HT-29 (cell line): ENCODE measurements around the gene GTF3A. TPM values are rescaled to one million over a fixed set of nuclear protein-coding genes. Genes with fewer than 3 reads are reported as not detected.

ENCODE experiments used
- DNase-seq: peaks from one replicate; pipeline ENCODE4 v3.0.0-alpha.2; 2015; ENCODE audit warnings: low spot score
- total RNA-seq: library from RNA; depleted of rRNA; stranded (reverse); fragments of >200 nt; shearing (Covaris generic); gene quantifications from 2 replicates; pipeline ENCODE4 v1.2.3, GENCODE V29; 2014

The GTF3A gene
- total RNA-seq, 1 experiment from 2014 or later = 405 TPM

DNA sequence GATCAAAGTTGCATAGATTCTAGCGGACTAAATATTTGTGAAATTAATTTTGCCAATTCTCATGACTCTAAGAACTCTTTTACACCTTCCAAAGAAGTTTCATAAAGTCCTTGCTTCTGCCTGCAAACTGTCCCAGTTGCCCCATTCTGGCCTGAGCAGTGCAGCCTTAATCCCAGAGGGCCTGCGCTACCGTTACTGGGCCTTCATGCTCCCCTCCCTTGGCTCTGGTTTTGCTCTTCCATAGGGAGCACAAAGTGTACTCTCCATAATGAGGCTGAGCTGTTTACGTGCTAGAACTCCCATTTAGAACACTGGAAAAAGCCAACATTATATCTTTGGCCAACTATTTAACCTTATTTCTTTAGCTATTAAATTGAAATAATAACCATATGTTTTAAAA, 23.9 kb downstream of the GTF3A start:
- no peak for DNase-seq

DNA sequence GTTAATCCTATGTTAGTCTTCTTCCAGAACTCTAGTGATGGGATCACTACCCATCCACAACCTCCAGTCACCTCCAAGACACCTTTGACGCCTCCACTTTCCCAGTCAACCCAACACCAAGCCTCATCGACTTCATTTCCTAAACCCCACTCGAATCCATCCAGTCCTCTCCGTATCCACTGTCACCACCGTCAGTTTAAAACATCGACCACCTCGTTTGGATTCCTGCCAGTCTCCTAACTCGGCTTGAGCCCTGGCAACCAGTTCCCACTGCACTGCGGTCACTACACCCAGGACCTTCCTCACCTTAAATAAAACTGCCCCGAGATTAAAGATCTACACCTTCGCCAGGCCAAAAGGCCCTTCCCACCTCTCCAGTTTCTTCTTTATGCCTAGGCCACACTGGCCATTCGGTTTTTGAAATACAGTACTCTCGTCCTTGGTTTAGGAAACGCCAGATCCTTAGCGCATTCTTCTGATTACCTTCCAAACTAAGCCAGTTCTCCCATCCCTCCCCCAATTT, 24.7 kb downstream of the GTF3A start:
- DNase-seq = no peak

DNA sequence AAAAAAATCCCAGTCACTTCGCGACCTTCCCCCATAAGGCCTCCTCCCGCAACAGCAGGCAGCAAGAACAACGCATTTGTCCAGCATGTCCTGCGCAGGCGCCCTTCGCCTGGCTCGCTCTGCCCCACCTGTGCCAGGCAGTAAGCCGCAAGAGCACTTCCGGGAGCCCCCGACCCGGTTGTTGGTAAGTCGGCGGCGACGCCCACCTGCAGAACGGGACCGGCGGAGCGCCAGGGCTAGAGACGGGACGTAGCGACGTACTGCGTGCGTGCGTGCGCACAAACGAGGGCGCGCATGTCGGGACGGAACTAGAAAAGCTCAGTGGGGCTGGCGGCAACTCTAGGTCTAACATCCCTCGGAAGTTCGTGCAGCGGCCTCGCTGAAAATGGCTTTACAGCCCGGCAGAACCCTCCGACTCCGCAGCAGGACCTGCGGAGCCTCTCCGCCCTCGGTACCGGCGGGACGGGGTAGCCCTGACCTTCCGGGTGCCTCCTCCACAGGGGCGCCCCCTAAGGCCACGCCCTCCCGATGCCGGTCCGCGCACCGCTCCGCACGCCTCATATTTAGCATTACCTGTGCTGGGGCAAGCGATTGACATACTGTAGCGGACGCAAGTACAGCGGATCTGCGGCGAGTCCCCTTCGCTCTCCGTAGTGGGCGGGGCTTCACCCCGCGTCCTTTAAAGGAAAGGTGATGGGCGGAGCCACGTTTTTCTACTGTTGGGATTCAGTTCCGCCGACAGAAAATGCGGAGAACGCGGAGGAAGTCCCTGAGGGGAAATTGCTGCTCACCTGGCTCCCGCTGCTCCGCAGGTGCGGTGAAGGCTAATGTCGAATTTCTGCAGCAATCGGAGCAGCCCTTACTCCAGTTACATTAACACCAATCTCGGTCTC, 25.8 kb downstream of the GTF3A start, which contains the start of gene MTIF3:
Gene MTIF3 (minus strand): TSS at position 629 of the 893 bp plus-strand sequence. CDS start 10,116 bp downstream, outside the sequence.
- DNase-seq = peak; percentile 100

DNA sequence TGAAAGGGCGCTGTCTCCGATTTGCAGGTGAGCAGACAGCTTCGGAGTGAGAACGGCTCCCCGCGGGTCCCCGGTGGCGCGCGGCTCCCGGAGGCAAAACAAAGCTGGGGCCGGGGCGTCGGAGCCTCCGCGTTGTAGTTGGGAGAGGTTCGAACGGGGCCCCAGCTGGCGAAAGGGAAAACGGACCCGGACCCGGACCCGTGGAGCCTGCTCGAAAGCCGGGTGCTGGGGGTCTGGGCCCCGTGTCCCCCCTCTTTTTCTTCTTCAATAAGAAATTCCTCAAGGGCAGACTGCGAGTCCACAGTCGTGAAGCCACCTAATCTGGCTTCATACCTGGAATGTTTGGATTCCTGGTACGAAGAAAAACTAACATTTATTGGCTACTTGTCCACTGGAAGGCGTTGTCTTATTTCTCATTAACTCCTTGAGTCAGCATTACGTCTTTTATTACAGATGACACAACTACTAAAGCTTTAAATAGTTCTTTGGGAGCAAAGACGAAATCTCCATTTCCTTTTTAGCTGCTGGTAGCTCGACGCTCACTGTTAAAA, 26.6 kb downstream of the GTF3A start:
- DNase-seq = peak; percentile 84

DNA sequence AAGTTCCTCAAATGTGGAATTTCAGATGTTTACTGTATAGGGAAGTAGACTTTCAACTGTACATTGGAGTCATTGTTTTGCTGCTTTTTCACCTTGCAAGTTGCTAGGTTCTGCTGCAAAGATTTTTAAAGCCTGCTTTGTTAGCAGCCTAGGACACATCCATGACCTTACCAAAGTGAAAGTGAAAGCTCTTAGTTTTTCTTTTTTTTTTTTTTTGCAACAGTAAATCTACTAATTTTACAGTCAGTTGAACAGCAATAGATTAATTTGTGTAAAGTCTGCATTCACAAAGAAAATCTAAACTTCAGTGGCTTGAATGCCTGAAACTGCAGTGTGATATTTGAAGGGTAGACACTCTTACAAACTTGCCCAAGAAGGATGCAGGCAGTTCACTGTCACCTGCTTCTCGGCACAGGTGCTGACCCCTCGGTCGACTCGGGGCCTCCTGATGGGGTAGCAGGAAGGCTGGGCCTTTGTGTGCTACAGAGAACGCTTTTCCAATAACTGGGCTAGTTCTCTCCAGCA, 31.0 kb downstream of the GTF3A start:
- no peak for DNase-seq

DNA sequence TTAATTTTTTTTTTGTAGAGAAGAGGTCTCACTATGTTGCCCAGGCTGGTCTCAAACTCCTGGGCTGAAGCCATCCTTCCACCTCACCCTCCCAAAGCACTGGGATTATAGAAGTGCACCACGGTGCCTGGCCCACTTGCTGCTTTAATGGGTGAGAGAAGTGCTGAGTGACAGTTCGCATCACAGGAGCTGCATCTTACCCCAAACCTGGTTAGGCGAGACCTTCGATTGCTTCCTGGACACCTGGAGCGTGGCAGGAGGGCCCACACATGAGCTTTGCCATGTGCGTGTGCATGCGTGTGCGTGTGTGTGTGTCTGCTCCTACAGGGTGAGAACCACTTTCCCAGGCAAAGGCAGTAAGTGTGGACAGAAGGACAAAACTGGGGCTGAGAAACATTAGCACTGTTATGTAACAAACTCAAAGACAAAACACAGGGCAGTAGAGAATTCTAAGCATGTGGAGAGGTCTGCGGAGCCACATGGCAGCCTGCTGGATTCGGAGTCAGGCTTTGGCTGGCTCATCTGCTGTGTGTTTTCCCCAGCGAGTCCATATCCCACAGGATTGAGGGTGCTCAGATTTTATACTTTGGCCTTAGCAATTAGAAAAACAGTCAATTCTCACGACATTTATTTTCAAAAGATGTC, 37.6 kb downstream of the GTF3A start:
- DNase-seq = no peak

DNA sequence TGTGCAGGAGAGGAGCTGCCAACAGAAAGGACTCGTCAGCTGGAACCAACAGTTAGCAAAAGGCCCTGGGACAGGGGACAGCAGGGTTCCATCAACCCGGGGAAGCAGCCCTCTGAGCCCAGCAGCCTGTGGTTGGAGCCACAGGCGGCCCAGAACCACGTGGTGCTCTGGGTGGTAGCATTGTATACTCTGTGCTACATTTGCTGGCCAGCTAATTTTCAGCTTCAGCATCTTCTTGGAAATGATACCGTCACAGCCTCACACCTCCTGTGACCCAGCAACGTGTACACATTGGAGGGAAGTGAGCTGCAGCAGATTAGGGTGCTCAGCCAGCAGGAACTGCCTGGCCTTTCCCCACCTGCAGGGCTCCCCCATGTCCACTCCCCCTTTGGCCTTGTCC, 39.1 kb downstream of the GTF3A start:
- no peak for DNase-seq

DNA sequence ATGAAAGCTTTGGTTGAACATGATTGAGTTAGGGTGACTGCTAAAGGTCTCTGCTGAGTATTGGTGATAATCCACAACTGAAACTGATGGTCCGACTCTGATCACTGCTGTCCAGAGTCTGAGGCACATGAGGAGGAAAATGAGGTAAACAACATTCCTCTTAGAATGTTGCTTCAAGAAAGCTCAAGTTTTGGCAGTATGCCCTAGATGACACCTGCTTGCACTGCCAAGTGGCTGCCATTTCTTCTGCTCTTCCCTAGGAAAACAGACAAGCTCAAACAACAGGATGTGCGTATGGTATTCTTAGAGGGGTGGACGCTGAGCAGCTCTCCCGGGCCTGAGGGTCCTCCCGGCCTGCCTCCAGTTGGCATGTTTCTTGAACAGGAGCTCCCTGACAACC, 41.2 kb downstream of the GTF3A start:
- DNase-seq = no peak

DNA sequence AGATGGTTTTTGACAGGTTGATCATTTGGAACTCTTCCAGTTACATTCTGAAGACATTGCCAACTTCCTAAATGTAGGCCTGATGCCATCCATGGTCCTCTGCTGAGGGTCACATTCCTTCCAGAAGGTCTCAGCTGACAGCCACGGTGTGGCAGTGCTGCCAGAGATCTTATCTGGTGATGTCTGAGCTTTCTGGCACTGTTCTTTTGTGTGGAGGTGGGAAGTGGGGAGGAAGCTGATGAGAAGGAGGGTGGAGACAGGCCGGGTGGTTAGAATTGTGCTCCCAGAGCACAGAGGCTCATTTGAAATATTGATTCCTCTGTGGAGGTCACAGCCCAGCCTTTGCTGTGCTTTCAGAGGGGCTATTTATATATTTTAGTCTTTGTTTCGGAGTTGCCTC, 42.1 kb downstream of the GTF3A start:
- no peak for DNase-seq

DNA sequence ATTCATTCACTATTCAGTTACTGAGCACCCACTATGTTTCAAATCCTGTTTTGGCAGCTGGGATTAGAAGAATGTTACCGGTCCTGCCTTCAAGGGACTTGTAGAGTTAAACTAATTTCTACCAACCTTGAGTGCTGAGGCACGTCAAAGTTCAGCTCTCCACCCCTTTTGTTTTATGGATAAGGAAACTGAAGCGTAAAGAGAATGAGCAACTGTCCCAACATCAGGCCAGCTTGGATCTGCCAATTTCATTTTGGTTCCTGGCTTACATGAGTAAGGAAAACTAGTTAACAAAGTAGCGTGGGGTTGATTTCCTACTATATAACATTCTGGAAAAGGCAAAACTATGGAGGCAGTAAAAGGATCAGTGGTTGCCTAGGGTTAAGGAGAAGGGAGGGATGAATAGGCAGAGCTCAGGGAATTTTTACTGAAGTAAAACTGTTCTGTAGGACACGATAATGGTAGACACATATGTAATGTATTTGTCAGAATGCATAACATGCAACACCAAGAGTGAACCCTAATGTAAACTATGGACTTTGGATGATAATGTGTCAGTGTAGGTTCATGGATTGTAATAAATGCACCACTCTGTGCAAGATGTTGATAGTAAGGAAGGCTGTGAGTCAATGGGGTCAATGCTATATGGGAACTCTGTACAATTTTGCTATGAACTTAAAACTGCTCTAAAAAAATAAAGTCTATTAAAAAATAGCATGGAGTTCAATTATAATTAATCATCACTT, 45.8 kb downstream of the GTF3A start:
- no peak for DNase-seq

DNA sequence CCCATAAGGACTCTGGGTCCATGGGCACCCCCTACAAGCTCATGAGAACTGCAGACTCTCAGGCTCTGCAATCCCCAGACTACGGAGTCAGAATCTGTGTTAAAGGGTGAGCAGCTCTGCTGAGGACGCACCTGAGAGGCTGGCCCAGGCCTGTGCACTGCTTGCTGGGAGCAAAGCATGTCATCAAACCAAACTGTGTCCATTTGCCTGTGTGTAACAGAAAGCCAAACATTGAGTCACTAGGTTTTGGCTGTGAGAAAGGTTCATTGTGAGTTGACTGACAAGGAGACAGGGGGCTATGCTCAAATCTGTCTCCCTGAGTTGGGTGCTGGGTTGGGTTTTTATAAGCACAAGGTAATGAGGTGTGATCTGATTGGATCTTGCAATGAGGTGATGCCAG, 48.0 kb downstream of the GTF3A start:
- no peak for DNase-seq

DNA sequence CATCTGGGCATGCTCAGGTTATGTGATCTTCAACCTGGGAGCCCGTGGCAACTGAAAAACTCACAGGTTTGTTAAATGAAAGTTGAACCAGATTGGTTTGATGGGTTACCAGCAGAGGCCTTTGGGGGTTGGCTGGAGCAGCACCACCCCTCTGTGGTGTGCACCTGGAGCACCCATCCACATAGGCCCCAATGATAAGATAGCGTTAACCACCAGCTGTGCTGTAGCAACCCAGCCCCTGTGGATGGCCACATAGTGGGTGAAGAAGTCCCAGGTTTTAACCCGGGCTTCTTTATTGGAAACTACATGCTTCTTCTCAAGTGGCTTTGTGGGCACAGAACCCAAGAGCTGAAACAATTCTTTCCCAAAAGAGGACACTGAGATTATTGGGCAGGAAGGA, 48.5 kb downstream of the GTF3A start:
- no peak for DNase-seq

DNA sequence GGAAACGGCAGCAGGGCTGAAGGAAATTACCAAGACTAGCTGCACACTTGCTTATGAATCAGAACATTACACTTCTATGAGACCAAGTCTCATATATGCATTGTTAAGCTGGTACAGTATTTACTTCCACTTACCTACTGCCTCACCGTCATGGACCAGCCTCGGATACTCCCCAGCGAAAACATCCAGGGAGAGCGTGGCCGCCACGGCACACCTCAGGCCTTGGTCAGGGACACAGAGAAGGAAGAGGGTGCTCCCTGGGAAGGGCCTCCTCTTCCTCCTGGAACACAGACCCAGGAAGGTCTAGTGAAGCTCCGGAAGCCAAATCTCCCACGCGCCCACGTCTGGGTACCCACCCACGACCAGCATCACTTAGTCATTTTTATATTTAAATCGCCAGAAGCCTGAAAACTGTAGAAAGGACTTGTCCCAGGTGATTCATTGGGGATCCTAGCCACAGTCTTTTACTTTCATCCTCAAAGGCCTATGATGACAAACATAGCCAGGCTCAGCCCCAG, 50.4 kb downstream of the GTF3A start:
- DNase-seq = no peak

DNA sequence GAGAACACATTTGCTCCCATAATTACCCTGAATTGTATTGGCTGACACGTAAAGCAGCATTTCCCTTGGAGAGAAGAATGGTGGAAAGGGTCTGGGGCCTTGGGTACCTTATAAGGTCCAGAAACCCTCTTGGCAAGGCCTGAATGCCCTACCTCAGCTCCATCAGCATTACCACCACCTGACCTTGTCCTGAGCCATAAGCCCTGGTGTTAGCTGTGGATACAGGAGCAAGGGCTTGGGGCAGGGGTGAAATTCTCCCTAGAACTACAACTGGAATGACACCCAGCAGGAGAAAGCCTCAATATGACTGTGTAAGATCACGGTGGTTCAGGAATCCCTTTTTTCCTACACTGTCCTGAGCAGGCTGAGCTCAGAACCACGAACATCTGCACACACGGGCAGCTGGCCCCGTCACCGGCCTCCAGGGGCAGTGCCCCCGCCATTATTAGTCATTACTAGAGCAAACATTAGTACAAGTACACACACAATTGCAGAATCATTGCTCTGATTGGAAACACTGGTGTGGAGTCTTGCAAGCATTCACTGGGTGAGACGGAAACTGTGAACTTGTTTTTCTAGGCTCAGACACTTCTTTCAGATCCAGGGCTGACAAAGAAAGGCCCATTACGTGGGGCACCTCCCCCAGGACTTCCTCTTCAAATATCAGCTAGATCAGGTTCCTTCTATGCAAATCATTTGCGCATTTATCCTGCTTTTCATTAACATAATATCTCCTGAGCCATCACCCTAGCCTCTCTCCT, 52.7 kb downstream of the GTF3A start:
- peak; percentile 86 for DNase-seq

DNA sequence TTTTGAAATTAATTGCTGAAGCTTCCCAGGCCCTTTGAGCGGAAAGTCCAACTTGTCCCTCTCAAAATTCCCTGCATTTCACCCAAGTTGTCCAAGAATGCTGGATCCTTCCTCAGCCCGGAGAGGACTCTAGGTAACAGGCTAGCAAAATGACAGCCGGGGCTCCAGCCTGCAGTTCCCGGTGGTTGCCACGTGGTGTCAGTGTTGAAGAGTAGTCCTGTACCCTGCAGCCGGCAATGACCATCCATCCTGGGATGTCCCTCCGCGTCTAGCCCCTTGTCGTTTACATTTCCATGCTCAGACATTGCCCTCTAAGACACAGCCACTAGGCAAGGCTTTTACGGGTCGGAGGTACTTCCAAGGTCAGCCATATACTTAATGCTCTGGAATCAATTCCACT, 57.3 kb downstream of the GTF3A start:
- peak; percentile 85 for DNase-seq

DNA sequence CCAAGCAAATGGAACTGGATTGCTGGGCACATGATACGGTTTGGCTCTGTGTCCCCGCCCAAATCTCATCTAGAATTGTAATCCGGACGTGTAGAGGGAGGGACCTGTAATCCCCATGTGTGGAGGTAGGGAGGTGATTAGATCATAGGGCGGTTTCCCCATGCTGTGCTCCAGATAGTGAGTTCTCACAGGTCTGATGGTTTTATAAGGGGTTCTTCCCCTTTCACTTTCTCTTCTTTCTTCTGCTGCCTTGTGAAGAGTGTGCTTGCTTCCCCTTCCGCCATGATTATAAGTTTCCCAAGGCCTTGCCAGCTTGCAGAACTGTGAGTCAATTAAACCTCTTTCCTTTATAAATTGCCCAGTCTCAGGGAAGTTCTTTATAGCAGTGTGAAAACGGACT, 58.6 kb downstream of the GTF3A start:
- no peak for DNase-seq

DNA sequence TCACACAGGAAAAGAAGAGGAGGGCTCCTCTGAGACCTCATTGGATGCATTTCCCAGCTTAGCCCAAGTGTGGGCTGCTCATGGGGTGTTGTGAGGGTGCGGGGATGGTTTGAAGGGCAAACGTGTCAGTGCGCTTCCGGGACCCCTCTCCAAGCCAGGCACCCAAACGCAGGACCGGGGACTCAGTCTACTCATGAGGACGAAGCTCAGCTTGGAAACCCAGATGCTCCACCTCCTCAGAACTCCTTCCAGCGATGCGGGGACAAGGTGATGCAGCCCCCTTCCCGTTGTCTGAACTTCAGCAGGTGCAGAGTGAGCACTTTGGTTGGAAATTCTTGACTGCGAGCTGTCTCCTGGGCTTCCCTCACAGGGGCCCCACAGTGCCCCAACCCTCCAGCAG, 59.0 kb downstream of the GTF3A start:
- no peak for DNase-seq
